CD4-positive, alpha-beta T cell (primary cell): Measurements from ENCODE around the gene CTSD. TPM values are rescaled to one million over a fixed set of nuclear protein-coding genes. Genes with fewer than 3 reads are reported as not detected.

Source experiments
- ATAC-seq: fragments of 200-7000 bp; cut with Tn5 transposase; one replicate; pipeline ENCODE4 v1.10.0; 2022; ENCODE audit warnings: mild to moderate bottlenecking; ENCODE audit not compliant: poor library complexity
- CTCF ChIA-PET: fragments of 350-600 bp; sonication (Branson Sonifier 250); formaldehyde crosslinking; loops from one replicate; lab custom pipeline; 2021; ENCODE audit warnings: antibody characterized with exemption, inconsistent platforms; lab: Charles Lee
- POLR2A ChIA-PET: fragments of 350-600 bp; sonication (Branson Sonifier 250); formaldehyde crosslinking; loops from one replicate; lab custom pipeline; 2021; ENCODE audit warnings: antibody characterized with exemption, inconsistent platforms; lab: Charles Lee
- DNase-seq, 14 experiments: peaks; one replicate each; pipeline ENCODE4 v3.0.0-alpha.2; 2013 to 2020; ENCODE audit warnings: mixed read lengths in 2 of 14
- H3K27ac ChIP-seq, 2 donors: one replicate each; pipeline versions ENCODE4 v1.5.1 to v1.7.0; 2013; ENCODE audit warnings: low read length in 2 of 2, low read depth in 1 of 2, mild to moderate bottlenecking in 1 of 2
- H3K27me3 ChIP-seq, 2 experiments: 1 replicate in 1 of 2; 2 replicates in 1 of 2; pipeline versions ENCODE4 v1.6.1 to v1.7.0; 2013; ENCODE audit warnings: low read length in 2 of 2, control low read depth in 1 of 2, mild to moderate bottlenecking in 1 of 2, moderate library complexity in 1 of 2; ENCODE audit not compliant: insufficient read depth in 2 of 2, control insufficient read depth in 1 of 2
- H3K36me3 ChIP-seq: one replicate; pipeline ENCODE4 v1.6.1; 2013; ENCODE audit warnings: low read length, control low read depth; ENCODE audit not compliant: insufficient read depth
- H3K4me1 ChIP-seq: one replicate; pipeline ENCODE4 v1.6.1; 2013; ENCODE audit warnings: low read length, control low read depth; ENCODE audit not compliant: insufficient read depth
- H3K4me3 ChIP-seq: one replicate; pipeline ENCODE4 v1.5.1; 2013; ENCODE audit warnings: mild to moderate bottlenecking, low read length, moderate library complexity
- H3K9me3 ChIP-seq, 2 experiments: 1 replicate in 1 of 2; 2 replicates in 1 of 2; pipeline versions ENCODE4 v1.6.1 to v1.7.0; 2013; ENCODE audit warnings: low read length in 2 of 2, mild to moderate bottlenecking in 2 of 2, control low read depth in 1 of 2, moderate library complexity in 1 of 2; ENCODE audit not compliant: control insufficient read depth in 1 of 2, insufficient read depth in 1 of 2
- H3K27ac Mint-ChIP-seq: one replicate; pipeline ENCODE4 v1.8.0; 2020; ENCODE audit warnings: mixed read lengths
- H3K27me3 Mint-ChIP-seq: one replicate; pipeline ENCODE4 v1.8.0; 2021; ENCODE audit warnings: mixed read lengths
- H3K36me3 Mint-ChIP-seq: one replicate; pipeline ENCODE4 v1.8.0; 2021; ENCODE audit warnings: low read depth, mixed read lengths
- H3K4me1 Mint-ChIP-seq: one replicate; pipeline ENCODE4 v1.8.0; 2021; ENCODE audit warnings: low read depth, mixed read lengths
- H3K4me3 Mint-ChIP-seq: one replicate; pipeline ENCODE4 v1.8.0; 2020; ENCODE audit warnings: mild to moderate bottlenecking, mixed read lengths
- H3K9me3 Mint-ChIP-seq: one replicate; pipeline ENCODE4 v1.8.0; 2020; ENCODE audit warnings: mixed read lengths
- CTCF ChIP-seq: fragments of 200-600 bp; IDR thresholded peaks from one replicate; pipeline ENCODE4 v1.8.0; 2022; ENCODE audit warnings: antibody characterized with exemption, mild to moderate bottlenecking
- intact Hi-C, 2 experiments: fragments of 100-400 bp; cut with DNase I in 1 of 2; cut with micrococcal nuclease in 1 of 2; formaldehyde crosslinking; loops; one replicate each; pipeline versions ENCODE4 v1.15.1 to v1.9.0; 2023 to 2025; cut with DNase I, micrococcal nuclease
- total RNA-seq, 174 experiments: library from RNA in 2 of 174; stranded (reverse) in 2 of 174; gene quantifications; one replicate each; pipeline ENCODE4 v1.2.3 and lab custom pipeline; 2021 to 2026

CTSD gene
- total RNA-seq, 2 experiments from 2014 or later, result 63.3 to 71.3 TPM

- TF ChIP-seq CTCF, result no peak
- H3K27ac ChIP-seq, result no peak overlapping the region
- no peaks in the 10 kb centered on the region for H3K9me3 Mint-ChIP-seq
- ATAC-seq (no peak), DNase-seq (no peak)
- H3K36me3 Mint-ChIP-seq, result no peaks in the 10 kb centered on the region
- H3K36me3 ChIP-seq, result no peaks in the 10 kb centered on the region
- H3K27me3 ChIP-seq, result no peaks in the 10 kb centered on the region
- H3K27ac Mint-ChIP-seq, result no peak overlapping the region
- intact Hi-C loops, result no loop called here
- H3K4me1 Mint-ChIP-seq, result no peaks in the 10 kb centered on the region
- no peak overlapping the region for H3K4me3 Mint-ChIP-seq
- peaks cover 5% of the 10 kb centered on the region for H3K4me1 ChIP-seq
- H3K4me3 ChIP-seq, result no peak overlapping the region
- ChIA-PET CTCF (no interaction called here), POLR2A (interaction anchor here (1.0 kb wide), 1 partner anchor 36 kb away, joined by 3 read pairs; no protein-coding TSS in a partner anchor)
- no peaks in the 10 kb centered on the region for H3K9me3 ChIP-seq
- no peaks in the 10 kb centered on the region for H3K27me3 Mint-ChIP-seq
Measured at GRCh38 chr11:1785749-1786413, 22.2 kb upstream of the CTSD start.

DNA sequence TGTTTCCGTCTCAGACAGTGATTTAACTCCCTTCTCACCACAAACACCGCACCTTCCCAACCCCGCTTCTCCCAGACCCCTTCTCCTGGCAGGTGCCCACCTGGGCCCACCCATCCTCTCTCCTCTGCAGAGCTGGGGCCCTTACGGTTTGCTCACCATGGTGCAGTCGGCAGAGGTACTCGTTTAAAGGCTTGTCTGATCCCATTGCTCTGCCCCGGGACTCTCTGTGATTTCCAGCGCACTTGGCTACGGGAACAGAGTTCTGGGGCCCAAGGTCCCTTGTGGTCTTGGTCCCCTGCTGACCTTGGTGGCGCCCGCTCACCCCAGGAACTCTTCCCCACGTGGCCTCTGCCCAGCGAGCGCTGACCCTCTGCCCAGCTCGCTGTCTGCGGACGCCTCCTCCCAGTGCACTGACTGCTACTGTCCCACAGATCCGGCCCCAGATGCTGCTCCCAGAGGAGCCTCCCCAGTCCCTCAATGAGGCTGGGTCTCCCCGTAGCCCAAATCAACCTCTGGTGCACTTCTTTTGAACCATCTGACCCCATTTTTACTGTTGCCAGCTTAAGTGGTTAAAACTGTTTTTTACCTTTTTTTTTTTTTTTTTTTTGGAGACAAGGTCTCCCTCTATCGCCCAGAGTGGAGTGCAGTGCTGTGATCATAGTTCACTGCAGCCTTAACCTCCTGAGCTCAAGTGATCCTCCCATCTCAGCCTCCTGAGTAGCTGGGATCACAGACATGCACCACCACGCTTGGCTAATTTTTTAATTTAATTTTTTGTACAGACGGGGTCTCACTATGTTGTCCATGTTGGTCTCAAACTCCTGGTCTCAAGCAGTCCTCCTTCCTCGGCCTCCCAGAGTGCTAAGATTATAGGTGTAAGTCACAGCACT is 21.3 kb upstream of the CTSD start:
- H3K27ac Mint-ChIP-seq, result no peak overlapping the region

More for the DNA sequence above, 21.3 kb upstream of the CTSD start:
- ATAC-seq (no peak), DNase-seq (no peak)
- POLR2A ChIA-PET, result interaction anchor here (1.0 kb wide), 1 partner anchor 35 kb away, joined by 3 read pairs; no protein-coding TSS in a partner anchor
- CTCF ChIA-PET, result no interaction called here
- H3K9me3 ChIP-seq, result no peaks in the 10 kb centered on the region
- no peaks in the 10 kb centered on the region for H3K27me3 Mint-ChIP-seq
- H3K27me3 ChIP-seq, result no peaks in the 10 kb centered on the region
- H3K4me3 Mint-ChIP-seq, result no peak overlapping the region
- no peak overlapping the region for H3K27ac ChIP-seq
- no peaks in the 10 kb centered on the region for H3K4me1 Mint-ChIP-seq
- intact Hi-C loops, result no loop called here
- TF ChIP-seq CTCF, result no peak
- no peaks in the 10 kb centered on the region for H3K36me3 Mint-ChIP-seq
- peaks cover 9% of the 10 kb centered on the region for H3K4me1 ChIP-seq
- H3K4me3 ChIP-seq, result no peak overlapping the region
- no peaks in the 10 kb centered on the region for H3K9me3 Mint-ChIP-seq
- H3K36me3 ChIP-seq, result no peaks in the 10 kb centered on the region
